ENCODE data around the gene SERINC3.
A peak's percentile ranks its signal among the peaks of the same experiment; 100 is the strongest.

The SERINC3 gene

DNA sequence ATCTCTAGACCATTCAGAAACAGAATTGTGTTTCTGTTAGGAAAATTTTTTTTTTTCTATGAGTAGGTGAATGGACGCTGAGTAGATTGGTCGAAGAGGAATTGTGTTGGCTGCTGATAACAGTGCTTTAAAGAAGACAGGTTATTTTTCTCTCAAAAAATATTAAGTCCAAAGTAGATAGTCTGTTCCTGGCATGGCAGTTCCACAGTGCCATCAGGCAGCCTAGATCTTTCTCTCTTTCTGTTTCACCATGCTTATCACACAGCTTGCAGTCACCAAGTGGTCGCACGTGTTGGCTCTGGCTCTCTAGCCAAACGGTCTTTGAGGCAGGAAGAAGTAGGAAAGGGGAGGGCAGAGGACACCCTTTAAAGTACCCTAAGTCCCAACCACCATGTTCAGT lies 22.4 kb upstream of the SERINC3 start:
- H3K27me3 Mint-ChIP-seq = no peaks in the 10 kb centered on the region
- DNase-seq (ENCODE audit: low spot score in 2 of 2) = no peak
- H3K4me3 Mint-ChIP-seq = no peak overlapping the region
- H3K27ac Mint-ChIP-seq = no peak overlapping the region
- no peaks in the 10 kb centered on the region for H3K4me1 Mint-ChIP-seq
- no peaks in the 10 kb centered on the region for H3K9me3 Mint-ChIP-seq
- ATAC-seq (ENCODE audit: low read depth) = no peak
- H3K36me3 Mint-ChIP-seq = no peaks in the 10 kb centered on the region

DNA sequence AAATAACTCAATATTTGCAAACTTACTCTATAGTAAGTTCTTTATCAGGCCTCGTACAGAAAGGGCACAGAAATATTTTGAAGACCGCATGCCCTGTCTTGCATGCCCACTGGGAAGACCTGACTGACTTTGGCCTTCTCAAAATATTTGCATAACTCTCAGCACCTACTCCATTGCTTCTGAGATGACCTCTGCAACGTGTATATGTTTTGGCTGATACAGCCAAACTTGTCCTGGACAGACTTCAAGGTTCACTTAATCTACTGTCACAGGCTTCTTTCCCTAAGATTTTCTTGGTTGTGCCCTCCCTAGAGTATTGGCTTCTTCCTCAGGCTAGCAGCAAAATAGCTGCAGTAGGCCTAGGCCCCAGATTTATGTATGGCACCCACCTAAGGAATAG lies 21.5 kb upstream of the SERINC3 start:
- ATAC-seq (ENCODE audit: low read depth) (no peak), DNase-seq (ENCODE audit: low spot score in 2 of 2) (no peak)
- H3K4me1 Mint-ChIP-seq = no peaks in the 10 kb centered on the region
- H3K4me3 Mint-ChIP-seq = no peak overlapping the region
- H3K27ac Mint-ChIP-seq = no peak overlapping the region
- H3K36me3 Mint-ChIP-seq = no peaks in the 10 kb centered on the region
- H3K9me3 Mint-ChIP-seq = no peaks in the 10 kb centered on the region
- H3K27me3 Mint-ChIP-seq = no peaks in the 10 kb centered on the region

DNA sequence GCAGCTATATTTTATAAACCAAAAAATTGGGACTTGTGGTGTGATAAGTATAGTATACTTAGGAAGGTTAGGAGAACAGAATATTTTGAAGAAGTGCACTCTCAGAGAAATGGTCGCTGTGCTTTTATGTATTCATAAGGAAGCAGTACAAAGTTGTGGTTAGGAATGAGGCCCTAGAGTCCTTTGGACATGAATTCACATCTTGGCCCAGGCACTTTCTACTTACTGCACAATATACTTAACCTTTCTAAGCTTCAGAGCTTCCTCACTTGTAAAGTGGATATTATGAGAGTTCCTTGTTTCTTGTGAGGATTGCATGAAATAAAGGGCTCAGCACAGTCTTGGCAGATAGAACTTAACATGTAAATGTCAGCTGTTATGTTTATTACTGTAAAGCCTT lies 21.0 kb upstream of the SERINC3 start:
- Mint-ChIP-seq H3K36me3 (no peaks in the 10 kb centered on the region), H3K27me3 (no peaks in the 10 kb centered on the region), H3K4me1 (no peaks in the 10 kb centered on the region), H3K27ac (no peak overlapping the region), H3K4me3 (no peak overlapping the region), H3K9me3 (no peaks in the 10 kb centered on the region)
- no peak for DNase-seq (ENCODE audit: low spot score in 2 of 2)
- ATAC-seq (ENCODE audit: low read depth) = no peak

DNA sequence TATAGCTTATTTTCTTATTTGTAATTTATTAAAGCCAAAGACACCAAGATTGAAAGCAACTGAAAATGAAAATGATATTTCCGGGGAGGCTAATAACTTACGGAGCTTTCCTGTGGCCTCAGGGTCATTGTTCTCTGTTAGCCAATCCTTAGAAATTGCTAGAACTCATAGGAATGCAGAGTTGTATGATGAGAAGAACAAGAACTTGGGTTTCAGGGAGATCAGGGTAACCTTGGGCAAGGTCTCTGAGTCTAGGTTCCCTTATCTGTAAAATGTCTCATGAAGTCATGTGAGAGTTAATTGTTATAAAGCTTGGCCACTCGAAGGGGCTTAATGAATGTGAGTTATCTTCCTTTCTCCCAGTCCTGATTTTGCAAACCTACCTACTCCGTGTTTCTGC lies 20.1 kb upstream of the SERINC3 start:
- Mint-ChIP-seq H3K4me1 (no peaks in the 10 kb centered on the region), H3K27ac (no peak overlapping the region), H3K9me3 (no peaks in the 10 kb centered on the region), H3K36me3 (no peaks in the 10 kb centered on the region), H3K4me3 (no peak overlapping the region), H3K27me3 (no peaks in the 10 kb centered on the region)
- ATAC-seq (ENCODE audit: low read depth) (no peak), DNase-seq (ENCODE audit: low spot score in 2 of 2) (no peak)

DNA sequence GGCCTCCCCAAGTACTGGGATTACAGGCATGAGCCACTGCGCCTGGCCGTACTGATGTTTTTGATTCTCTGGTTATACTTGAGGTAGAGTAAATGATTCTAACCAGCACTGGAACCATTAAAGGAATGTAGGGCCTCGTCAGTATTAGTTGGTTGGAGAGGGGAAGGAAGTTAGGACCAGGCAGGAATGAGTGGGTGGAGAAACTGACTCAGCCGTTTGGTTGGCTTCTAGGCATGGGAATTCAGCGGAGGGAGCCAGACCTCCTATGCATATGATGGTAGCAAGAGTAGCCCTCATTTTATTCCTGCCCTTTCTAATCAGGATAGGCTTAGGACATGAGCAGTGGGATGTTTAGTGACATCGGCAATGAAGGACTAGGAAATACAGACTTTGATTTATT lies 19.0 kb upstream of the SERINC3 start:
- no peaks in the 10 kb centered on the region for H3K36me3 Mint-ChIP-seq
- no peak for ATAC-seq (ENCODE audit: low read depth)
- no peak overlapping the region for H3K4me3 Mint-ChIP-seq

DNA sequence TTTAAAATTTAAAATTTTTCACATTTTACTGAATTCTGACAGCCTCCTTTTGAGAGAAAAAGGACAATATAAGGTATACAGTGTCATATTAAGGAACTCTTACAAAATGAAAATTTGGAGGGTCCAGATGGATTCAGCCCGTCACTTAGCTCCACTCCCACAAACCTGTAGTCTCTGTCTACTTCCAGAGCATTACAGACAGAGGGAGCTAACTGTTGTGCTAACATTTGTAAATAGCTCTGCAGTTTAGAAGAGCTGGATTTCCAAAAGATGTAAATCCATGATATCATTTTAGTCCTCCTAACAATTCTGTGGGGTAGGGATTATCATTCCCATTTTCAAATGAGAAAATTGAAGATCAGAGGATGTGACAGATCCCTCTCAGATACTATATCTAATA lies 16.1 kb upstream of the SERINC3 start:
- Mint-ChIP-seq H3K4me3 (no peak overlapping the region), H3K27ac (no peak overlapping the region), H3K9me3 (no peaks in the 10 kb centered on the region), H3K27me3 (no peaks in the 10 kb centered on the region), H3K4me1 (peaks cover 3% of the 10 kb centered on the region), H3K36me3 (no peaks in the 10 kb centered on the region)
- ATAC-seq (ENCODE audit: low read depth) = no peak
- DNase-seq (ENCODE audit: low spot score in 2 of 2) = no peak

More for the DNA sequence above, 19.0 kb upstream of the SERINC3 start:
- no peaks in the 10 kb centered on the region for H3K27me3 Mint-ChIP-seq
- no peak overlapping the region for H3K27ac Mint-ChIP-seq
- H3K4me1 Mint-ChIP-seq = peaks cover 3% of the 10 kb centered on the region
- DNase-seq (ENCODE audit: low spot score in 2 of 2) = no peak
- no peaks in the 10 kb centered on the region for H3K9me3 Mint-ChIP-seq

DNA sequence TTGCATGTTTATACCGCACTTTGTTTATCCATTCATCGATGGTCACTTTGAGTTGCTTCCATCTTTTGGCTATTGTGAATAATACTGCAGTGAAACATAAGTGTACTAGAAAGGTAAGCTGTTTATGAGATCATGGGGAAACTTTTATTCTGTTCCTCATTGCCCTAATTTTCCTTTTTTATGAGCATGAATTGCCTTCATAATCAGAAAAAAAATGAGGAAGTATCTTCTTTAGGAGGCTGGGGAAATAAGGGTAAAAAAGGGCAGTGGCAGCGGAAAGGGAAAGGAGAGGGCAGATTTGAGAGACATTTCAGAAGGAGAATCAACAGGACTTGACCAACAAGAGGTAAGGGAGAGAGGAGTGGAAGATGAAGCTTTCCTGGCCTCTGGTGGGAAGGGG lies 14.3 kb upstream of the SERINC3 start:
- ATAC-seq (ENCODE audit: low read depth) (no peak), DNase-seq (ENCODE audit: low spot score in 2 of 2) (no peak)
- Mint-ChIP-seq H3K36me3 (no peaks in the 10 kb centered on the region), H3K4me1 (peaks cover 7% of the 10 kb centered on the region), H3K27ac (no peak overlapping the region), H3K27me3 (no peaks in the 10 kb centered on the region), H3K9me3 (no peaks in the 10 kb centered on the region), H3K4me3 (no peak overlapping the region)

DNA sequence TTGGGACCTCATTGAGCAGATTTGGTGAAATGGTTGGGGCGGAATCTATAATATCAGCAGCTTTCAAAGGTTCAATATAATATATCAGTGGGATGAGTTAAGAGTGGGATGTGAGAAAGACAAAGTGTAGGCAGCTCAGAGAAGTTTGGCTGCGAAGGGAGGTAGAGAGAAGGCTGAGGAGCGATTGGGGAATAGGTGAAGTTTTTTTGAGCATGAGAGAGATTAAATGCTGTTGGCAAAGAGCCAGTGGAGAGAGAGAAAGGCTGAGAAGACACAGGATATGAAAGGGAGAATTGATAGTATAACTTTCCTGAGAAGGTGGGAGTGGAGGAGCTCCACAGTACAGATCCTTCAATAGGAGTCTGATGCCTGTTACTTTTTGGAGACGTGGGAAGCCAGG lies 12.1 kb upstream of the SERINC3 start:
- Mint-ChIP-seq H3K9me3 (no peaks in the 10 kb centered on the region), H3K27me3 (no peaks in the 10 kb centered on the region), H3K27ac (no peak overlapping the region), H3K4me1 (peaks cover 7% of the 10 kb centered on the region), H3K4me3 (no peak overlapping the region), H3K36me3 (no peaks in the 10 kb centered on the region)
- ATAC-seq (ENCODE audit: low read depth) = no peak
- no peak for DNase-seq (ENCODE audit: low spot score in 2 of 2)

DNA sequence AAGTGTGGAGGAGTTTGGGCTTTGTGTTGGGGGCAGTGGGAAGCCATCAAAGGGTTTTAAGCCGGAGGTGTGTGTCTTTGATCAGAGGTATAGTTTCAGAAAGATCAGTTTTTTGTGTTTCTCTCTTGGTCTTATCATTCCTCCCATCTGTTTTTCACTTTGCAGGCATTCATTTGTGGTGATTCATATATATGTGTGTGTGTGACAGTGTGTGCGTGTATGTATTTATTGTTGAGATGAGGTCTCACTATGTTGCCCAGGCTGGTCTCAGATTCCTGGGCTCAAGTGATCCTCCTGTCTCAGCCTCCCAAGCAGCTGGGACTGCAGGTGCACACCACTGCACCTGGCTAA lies 11.1 kb upstream of the SERINC3 start:
- DNase-seq (ENCODE audit: low spot score in 2 of 2) (no peak), ATAC-seq (ENCODE audit: low read depth) (no peak)
- Mint-ChIP-seq H3K4me3 (no peak overlapping the region), H3K9me3 (no peaks in the 10 kb centered on the region), H3K36me3 (no peaks in the 10 kb centered on the region), H3K27ac (no peak overlapping the region), H3K27me3 (no peaks in the 10 kb centered on the region), H3K4me1 (peaks cover 7% of the 10 kb centered on the region)

DNA sequence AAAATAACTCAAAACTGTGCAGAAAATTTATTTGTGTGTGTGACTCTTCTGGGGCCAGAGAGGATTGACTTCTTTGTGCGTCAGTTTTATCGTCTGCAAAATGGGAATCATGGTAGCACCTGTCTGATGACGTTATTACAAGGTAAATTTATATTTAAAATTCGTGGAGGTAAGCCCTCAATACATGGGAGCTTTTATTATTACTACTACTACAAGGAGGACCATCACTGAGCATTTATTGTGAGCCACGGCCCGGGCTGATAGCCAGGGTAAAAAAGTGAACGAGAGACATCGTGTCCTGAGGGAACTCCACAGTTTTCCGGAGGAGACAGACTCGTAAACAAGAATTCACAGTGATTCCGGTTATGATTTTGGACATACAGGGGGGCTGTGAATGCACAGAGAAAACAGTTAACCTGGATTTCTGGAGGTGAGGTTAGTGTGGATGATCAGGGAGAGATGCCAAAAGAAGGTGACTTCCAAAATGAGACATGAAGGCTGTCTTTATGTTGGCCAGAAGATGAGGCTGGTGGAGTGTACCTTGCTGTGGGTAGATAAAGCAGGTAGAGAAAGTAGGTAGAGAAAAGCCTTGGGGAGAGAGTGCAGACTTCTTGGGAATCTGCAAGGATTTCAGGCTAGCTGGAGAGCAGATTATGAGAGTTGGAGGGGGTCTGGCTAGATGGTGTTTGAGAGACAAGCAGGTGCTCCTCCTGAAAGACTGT lies 10.6 kb upstream of the SERINC3 start:
- DNase-seq (ENCODE audit: low spot score in 2 of 2) (no peak), ATAC-seq (ENCODE audit: low read depth) (peak; percentile 19)
- Mint-ChIP-seq H3K4me3 (no peak overlapping the region), H3K4me1 (peaks cover 7% of the 10 kb centered on the region), H3K27me3 (no peaks in the 10 kb centered on the region), H3K9me3 (no peaks in the 10 kb centered on the region), H3K36me3 (no peaks in the 10 kb centered on the region), H3K27ac (no peak overlapping the region)

DNA sequence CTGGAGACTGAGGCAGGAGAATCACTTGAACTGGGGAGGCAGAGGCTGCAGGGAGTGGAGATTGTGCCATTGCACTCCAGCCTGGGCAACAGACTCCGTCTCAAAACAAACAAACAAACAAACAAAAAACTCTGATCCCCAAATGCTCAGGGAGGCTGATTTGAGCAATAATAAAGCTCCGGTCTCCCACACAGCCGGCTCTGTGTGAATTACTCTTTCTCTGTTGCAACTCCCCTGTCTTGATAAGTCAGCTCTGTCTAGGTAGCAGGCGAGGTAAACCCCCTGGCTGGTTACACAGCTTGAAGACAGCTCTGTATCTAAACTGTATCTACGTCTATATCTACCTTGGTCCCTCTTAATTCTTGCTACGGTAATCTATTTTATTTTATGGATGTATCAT lies 6.4 kb upstream of the SERINC3 start:
- no peaks in the 10 kb centered on the region for H3K27me3 Mint-ChIP-seq
- no peaks in the 10 kb centered on the region for H3K9me3 Mint-ChIP-seq
- H3K4me1 Mint-ChIP-seq = peaks cover 4% of the 10 kb centered on the region
- DNase-seq (ENCODE audit: low spot score in 2 of 2) (no peak), ATAC-seq (ENCODE audit: low read depth) (no peak)
- H3K4me3 Mint-ChIP-seq = no peak overlapping the region
- H3K36me3 Mint-ChIP-seq = no peaks in the 10 kb centered on the region
- H3K27ac Mint-ChIP-seq = no peak overlapping the region

DNA sequence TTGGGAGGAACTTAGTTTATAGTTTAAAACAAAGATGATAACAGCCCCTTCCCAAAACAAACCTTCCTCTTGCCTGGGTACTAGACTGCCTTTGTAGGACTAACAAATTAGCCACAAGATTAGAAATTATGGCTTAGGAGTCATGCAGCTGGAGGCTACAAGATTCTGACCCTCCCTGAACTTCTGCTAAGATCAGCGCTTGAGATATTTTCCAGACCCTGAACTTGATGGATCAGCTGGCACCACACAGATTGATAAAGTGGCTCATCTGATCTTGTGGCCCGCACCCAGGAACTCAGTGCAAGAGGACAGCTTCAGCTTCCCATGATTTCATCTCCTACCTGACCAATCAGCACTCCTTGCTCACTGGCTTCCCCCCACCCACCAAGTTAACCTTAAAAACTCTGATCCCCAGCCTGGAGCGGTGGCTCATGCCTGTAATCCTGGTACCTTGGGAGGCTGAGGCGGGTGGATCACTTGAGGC lies 5.9 kb upstream of the SERINC3 start:
- ATAC-seq (ENCODE audit: low read depth) = no peak
- Mint-ChIP-seq H3K9me3 (no peaks in the 10 kb centered on the region), H3K4me1 (peaks cover 5% of the 10 kb centered on the region), H3K36me3 (no peaks in the 10 kb centered on the region), H3K27me3 (no peaks in the 10 kb centered on the region), H3K27ac (no peak overlapping the region), H3K4me3 (no peak overlapping the region)
- DNase-seq (ENCODE audit: low spot score in 2 of 2) = no peak

DNA sequence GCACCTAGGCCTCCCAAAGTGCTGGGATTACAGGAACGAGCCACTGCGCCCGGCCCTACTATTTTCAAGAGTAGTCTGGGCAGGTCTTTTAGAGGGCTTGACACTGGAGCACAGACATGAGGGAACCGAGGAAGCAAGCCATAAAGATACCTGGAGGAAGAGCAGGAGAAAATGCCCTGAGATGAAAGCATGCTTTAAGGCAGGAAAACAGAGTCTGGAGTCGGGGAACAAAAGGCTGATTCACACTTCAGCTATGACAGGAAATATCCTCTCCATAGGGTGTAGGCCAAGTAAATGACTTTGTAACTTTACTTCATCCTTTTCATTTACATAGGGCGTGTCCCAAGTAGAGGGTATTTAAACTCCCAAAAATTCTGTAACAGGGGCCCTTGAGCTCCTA lies 4.3 kb upstream of the SERINC3 start:
- no peak overlapping the region for H3K27ac Mint-ChIP-seq
- DNase-seq (ENCODE audit: low spot score in 2 of 2) (no peak), ATAC-seq (ENCODE audit: low read depth) (no peak)
- H3K36me3 Mint-ChIP-seq = no peaks in the 10 kb centered on the region
- no peaks in the 10 kb centered on the region for H3K9me3 Mint-ChIP-seq
- no peak overlapping the region for H3K4me3 Mint-ChIP-seq
- H3K4me1 Mint-ChIP-seq = peaks cover 9% of the 10 kb centered on the region
- no peaks in the 10 kb centered on the region for H3K27me3 Mint-ChIP-seq

DNA sequence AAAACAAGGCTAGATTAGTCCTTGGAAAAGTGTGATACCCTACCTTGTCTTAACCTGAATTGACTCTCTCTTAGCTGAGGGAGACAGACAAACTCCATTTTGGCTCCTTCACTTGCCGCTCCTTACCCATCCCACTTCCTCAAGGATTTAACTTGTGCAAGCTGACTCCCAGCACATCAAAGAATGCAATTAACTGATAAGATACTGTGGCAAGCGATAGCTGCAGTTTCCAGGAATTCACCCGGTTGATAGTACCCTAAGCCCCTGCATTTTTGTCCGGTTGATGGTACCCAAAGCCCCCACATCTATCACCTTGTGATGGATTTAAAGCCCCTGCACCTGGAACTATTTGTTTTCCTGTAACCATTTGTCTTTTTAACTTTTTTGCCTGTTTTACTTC lies 1.9 kb upstream of the SERINC3 start:
- Mint-ChIP-seq H3K4me1 (peaks cover 20% of the 10 kb centered on the region), H3K27ac (peak overlapping the region; percentile 94), H3K4me3 (no peak overlapping the region), H3K27me3 (no peaks in the 10 kb centered on the region), H3K36me3 (peaks cover 2% of the 10 kb centered on the region), H3K9me3 (no peaks in the 10 kb centered on the region)
- ATAC-seq (ENCODE audit: low read depth) = no peak
- DNase-seq (ENCODE audit: low spot score in 2 of 2) = no peak

DNA sequence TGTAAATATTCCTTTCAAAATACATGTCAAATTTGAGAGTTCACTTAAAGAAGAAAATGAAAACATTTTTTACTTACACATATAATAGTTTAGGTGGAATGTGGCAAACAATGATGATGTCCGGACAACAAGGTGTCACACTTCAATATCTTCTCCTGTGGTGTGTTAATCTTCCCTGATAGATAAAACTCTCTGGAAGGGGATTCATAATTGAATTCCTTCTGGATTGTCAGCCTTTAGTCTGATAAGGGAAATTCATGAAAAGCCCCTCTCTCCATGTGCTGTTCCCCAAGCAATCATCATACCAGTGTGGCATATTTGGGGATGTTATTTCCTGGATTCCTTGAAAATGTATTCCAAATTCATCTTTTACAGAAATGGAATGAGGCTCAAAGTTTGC lies 971 bp upstream of the SERINC3 start:
- H3K27ac Mint-ChIP-seq = peak overlapping the region; percentile 94
- peaks cover 2% of the 10 kb centered on the region for H3K36me3 Mint-ChIP-seq
- H3K9me3 Mint-ChIP-seq = no peaks in the 10 kb centered on the region
- ATAC-seq (ENCODE audit: low read depth) = no peak
- no peak for DNase-seq (ENCODE audit: low spot score in 2 of 2)
- peak overlapping the region; percentile 85 for H3K4me3 Mint-ChIP-seq
- H3K4me1 Mint-ChIP-seq = peaks cover 21% of the 10 kb centered on the region
- no peaks in the 10 kb centered on the region for H3K27me3 Mint-ChIP-seq
